H1 (cell line): Measurements from ENCODE around the gene LIG1. TPM values are rescaled to one million over a fixed set of nuclear protein-coding genes. Genes with fewer than 3 reads are reported as not detected.

Source experiments
- CTCF ChIA-PET: fragments of 300-600 bp; sonication (Branson Sonifier 250); formaldehyde crosslinking; loops from one replicate; lab custom pipeline; 2021; ENCODE audit not compliant: partially characterized antibody; lab: Charles Lee
- POLR2A ChIA-PET: fragments of 300-600 bp; sonication (Branson Sonifier 250); formaldehyde crosslinking; loops from one replicate; lab custom pipeline; 2021; ENCODE audit warnings: inconsistent platforms; ENCODE audit not compliant: partially characterized antibody; lab: Charles Lee
- DNase-seq, 2 experiments: peaks; one replicate each; pipeline versions ENCODE4 v3.0.0 to v3.0.0-alpha.2; 2010 to 2022; ENCODE audit warnings: low spot score in 2 of 2, low read depth in 1 of 2, mixed read lengths in 1 of 2
- FAIRE-seq: peaks from 2 replicates; lab custom pipeline; 2011; peaks lifted over from hg19 to GRCh38; lab: Jason Lieb, UNC
- H2AFZ ChIP-seq: 2 replicates; pipeline ENCODE4 v1.8.1; 2012; ENCODE audit warnings: low read length, inconsistent platforms
- H2AK5ac ChIP-seq: 2 replicates; pipeline ENCODE4 v1.6.1; 2013; ENCODE audit warnings: low read depth, low read length
- H2BK120ac ChIP-seq: replicated peaks from 2 replicates; pipeline ENCODE3; 2013; ENCODE audit warnings: low read depth, low read length, inconsistent platforms
- H2BK12ac ChIP-seq: 2 replicates; pipeline ENCODE4 v1.6.1; 2013; ENCODE audit warnings: low read depth, low read length
- H2BK15ac ChIP-seq: 2 replicates; pipeline ENCODE4 v1.6.1; 2013; ENCODE audit warnings: low read length
- H2BK20ac ChIP-seq: 2 replicates; pipeline ENCODE4 v1.6.1; 2013; ENCODE audit warnings: low read length
- H2BK5ac ChIP-seq: 2 replicates; pipeline ENCODE4 v1.6.1; 2013; ENCODE audit warnings: low read depth, low read length
- H3K14ac ChIP-seq: 2 replicates; pipeline ENCODE4 v1.6.1; 2013; ENCODE audit warnings: inconsistent platforms; ENCODE audit not compliant: insufficient read length
- H3K18ac ChIP-seq: 2 replicates; pipeline ENCODE4 v1.6.1; 2013; ENCODE audit warnings: low read length; ENCODE audit errors: extremely low read depth
- H3K23ac ChIP-seq: 2 replicates; pipeline ENCODE4 v1.6.1; 2013; ENCODE audit warnings: inconsistent platforms; ENCODE audit not compliant: insufficient read length
- H3K23me2 ChIP-seq: 2 replicates; pipeline ENCODE4 v1.6.1; 2013; ENCODE audit warnings: low read depth, low read length
- H3K27ac ChIP-seq: 2 replicates; pipeline ENCODE4 v1.6.1; 2011; ENCODE audit warnings: low read depth, low read length, inconsistent platforms
- H3K27me3 ChIP-seq, 4 experiments: replicated peaks in 1 of 4; 1 replicate in 1 of 4; 2 replicates in 3 of 4; pipeline versions ENCODE4 v1.6.1 to v1.8.1; 2011 to 2013; ENCODE audit warnings: low read length in 3 of 4, mild to moderate bottlenecking in 3 of 4, inconsistent platforms in 2 of 4, mixed read lengths in 2 of 4, moderate library complexity in 1 of 4; ENCODE audit not compliant: control insufficient read depth in 3 of 4, insufficient read depth in 3 of 4; ENCODE audit errors: extremely low read depth in 1 of 4
- H3K36me3 ChIP-seq, 4 experiments: 2 replicates each; pipeline versions ENCODE4 v1.6.1 to v1.8.1; 2011 to 2013; ENCODE audit warnings: mild to moderate bottlenecking in 4 of 4, low read length in 3 of 4, moderate library complexity in 2 of 4, control low read depth in 1 of 4, inconsistent platforms in 1 of 4; ENCODE audit not compliant: insufficient read depth in 4 of 4, control insufficient read depth in 2 of 4
- H3K4ac ChIP-seq: replicated peaks from 2 replicates; pipeline ENCODE3; 2013; ENCODE audit warnings: low read length, low read depth, mixed read lengths, inconsistent platforms; ENCODE audit not compliant: insufficient read length
- H3K4me1 ChIP-seq, 4 experiments: replicated peaks in 1 of 4; 1 replicate in 1 of 4; 2 replicates in 3 of 4; pipeline versions ENCODE4 v1.6.1 to v1.8.1; 2011 to 2013; ENCODE audit warnings: low read length in 3 of 4, inconsistent platforms in 2 of 4, mixed read lengths in 1 of 4; ENCODE audit not compliant: insufficient read depth in 4 of 4, control insufficient read depth in 3 of 4
- H3K4me2 ChIP-seq, 2 experiments: 2 replicates each; pipeline versions ENCODE4 v1.6.1 to v1.8.1; 2011 to 2013; ENCODE audit warnings: low read depth in 2 of 2, low read length in 2 of 2, control low read depth in 1 of 2, inconsistent platforms in 1 of 2, mild to moderate bottlenecking in 1 of 2; ENCODE audit not compliant: insufficient read depth in 1 of 2
- H3K4me3 ChIP-seq, 4 experiments: fragments of 200-600, 300-600 bp in 1 of 4; sonication (generic), shearing (Covaris generic), sonication (Bioruptor Twin) in 1 of 4; 2 replicates each; pipeline versions ENCODE4 v1.5.1 to v1.8.1; 2011 to 2016; ENCODE audit warnings: low read length in 4 of 4, low read depth in 3 of 4, control low read depth in 2 of 4, inconsistent platforms in 2 of 4, mild to moderate bottlenecking in 2 of 4, mixed read lengths in 1 of 4, moderate library complexity in 1 of 4; ENCODE audit not compliant: insufficient read depth in 2 of 4; ENCODE audit errors: extremely low read depth in 1 of 4
- H3K56ac ChIP-seq: replicated peaks from 2 replicates; pipeline ENCODE3; 2013; ENCODE audit warnings: low read depth, mild to moderate bottlenecking, mixed read lengths, low read length, inconsistent platforms; ENCODE audit not compliant: insufficient read length
- H3K79me1 ChIP-seq: 2 replicates; pipeline ENCODE4 v1.6.1; 2013; ENCODE audit warnings: low read depth, low read length, control low read depth
- H3K79me2 ChIP-seq, 2 experiments: 2 replicates each; pipeline versions ENCODE4 v1.6.1 to v1.8.1; 2012 to 2013; ENCODE audit warnings: low read length in 2 of 2, mild to moderate bottlenecking in 2 of 2, inconsistent platforms in 1 of 2; ENCODE audit not compliant: insufficient read depth in 2 of 2, control insufficient read depth in 1 of 2
- H3K9ac ChIP-seq, 4 experiments: replicated peaks in 1 of 4; 1 replicate in 1 of 4; 2 replicates in 3 of 4; pipeline versions ENCODE4 v1.6.1 to v1.8.1; 2011 to 2013; ENCODE audit warnings: low read depth in 3 of 4, low read length in 3 of 4, control low read depth in 2 of 4, mild to moderate bottlenecking in 2 of 4, moderate library complexity in 2 of 4, inconsistent platforms in 1 of 4; ENCODE audit errors: extremely low read depth in 1 of 4
- H3K9me3 ChIP-seq, 2 experiments: 2 replicates each; pipeline versions ENCODE4 v1.6.1 to v1.8.1; 2012 to 2013; ENCODE audit warnings: mild to moderate bottlenecking in 2 of 2, moderate library complexity in 2 of 2, control low read depth in 1 of 2, inconsistent platforms in 1 of 2, low read depth in 1 of 2, low read length in 1 of 2, mixed read lengths in 1 of 2; ENCODE audit not compliant: insufficient read depth in 2 of 2
- H4K20me1 ChIP-seq, 2 experiments: replicated peaks in 1 of 2; 2 replicates each; pipeline versions ENCODE3 to v1.8.1; 2011 to 2013; ENCODE audit warnings: inconsistent platforms in 2 of 2, low read length in 2 of 2, mild to moderate bottlenecking in 1 of 2; ENCODE audit not compliant: insufficient read depth in 2 of 2, control insufficient read depth in 1 of 2
- H4K5ac ChIP-seq: 2 replicates; pipeline ENCODE4 v1.6.1; 2013; ENCODE audit warnings: low read length, low read depth, mixed read lengths, inconsistent platforms; ENCODE audit not compliant: insufficient read length
- H4K8ac ChIP-seq: 2 replicates; pipeline ENCODE4 v1.8.0; 2013; ENCODE audit warnings: mild to moderate bottlenecking, moderate library complexity, low read length, inconsistent platforms; ENCODE audit not compliant: insufficient read depth; ENCODE audit errors: extremely low read depth
- H4K91ac ChIP-seq: replicated peaks from 2 replicates; pipeline ENCODE3; 2013; ENCODE audit warnings: low read length, mixed read lengths, inconsistent platforms; ENCODE audit not compliant: insufficient read length
- BACH1 ChIP-seq: IDR thresholded peaks from 2 replicates; pipeline ENCODE4 v1.6.1; 2012; ENCODE audit warnings: low read length, improper control_type of control experiment
- SIRT6 ChIP-seq: IDR thresholded peaks from one replicate; pipeline ENCODE4 v1.7.1; 2012; ENCODE audit warnings: low read length, inconsistent platforms
- WGBS, 2 experiments: shearing (Covaris generic) in 1 of 2; methylation state at CpG; one replicate each; pipeline versions ENCODE4 v1.1.6 to v1.1.7; 2013 to 2015; ENCODE audit warnings: low lambda C conversion rate in 2 of 2, mixed read lengths in 2 of 2, inconsistent platforms in 1 of 2, low coverage in 1 of 2, missing lambda C conversion rate in 1 of 2; ENCODE audit not compliant: insufficient replicate concordance in 2 of 2, insufficient coverage in 1 of 2, insufficient read length in 1 of 2; ENCODE audit errors: extremely low coverage in 1 of 2, missing lambda C conversion rate in 1 of 2; 5-methylcytosine and 5-hydroxymethylcytosine counted together
- polyA plus RNA-seq, 7 experiments: library from polyadenylated mRNA; depleted of rRNA in 3 of 7; stranded (reverse) in 5 of 7; unstranded in 2 of 7; fragments of >200 nt in 5 of 7; fragments of 200-250 nt in 2 of 7; gene quantifications; 1 replicate in 5 of 7; 2 replicates in 1 of 7; 4 replicates in 1 of 7; pipeline versions ENCODE4 v1.2.1 to v1.2.3, GENCODE V29; 2011 to 2013; ENCODE audit warnings: missing spikeins in 2 of 7, mixed read lengths in 2 of 7
- total RNA-seq: library from RNA; stranded (reverse); fragmentation: NEBNext Ultra II Directional; extraction: Animal tissue kit (Norgen Biotek cat#: 25700); gene quantifications from 2 replicates; pipeline ENCODE4 v1.2.1, GENCODE V29; 2021

The LIG1 gene
- total and polyA plus RNA-seq, 2 of the 8 experiments (the other 6 are each of a cell fraction or from before 2014, with no cell fraction given): 67.6 to 113 TPM

- WGBS, 2 experiments: 90% methylated on average over 6 of the region's 6 CpGs; no CpG with 5 or more reads in 1 of the 2 experiments
- H2AFZ ChIP-seq: no peak overlapping the region
- H3K4me1 ChIP-seq: no peaks in the 10 kb centered on the region
- H3K14ac ChIP-seq: no peak overlapping the region
- no peak overlapping the region for H2BK5ac ChIP-seq
- ChIA-PET CTCF (interaction anchor here (0.6 to 5.5 kb wide), 5 partner anchors 10 to 164 kb away, joined by 3 to 27 read pairs (median 5); no protein-coding TSS in a partner anchor), POLR2A (no interaction called here)
- no peak overlapping the region for H2BK12ac ChIP-seq
- no peak overlapping the region for H4K5ac ChIP-seq
- no peak overlapping the region for H3K4me3 ChIP-seq
- H3K23ac ChIP-seq: no peak overlapping the region
- H2BK20ac ChIP-seq: no peak overlapping the region
- H2BK120ac ChIP-seq: no peak overlapping the region
- peaks cover 19 to 61% (median 37%) of the 10 kb centered on the region in 4 experiments for H3K36me3 ChIP-seq
- H2AK5ac ChIP-seq: no peak overlapping the region
- H3K27ac ChIP-seq: no peak overlapping the region
- H3K4ac ChIP-seq: no peak overlapping the region
- no peaks in the 10 kb centered on the region for H3K23me2 ChIP-seq
- H3K9me3 ChIP-seq: no peaks in the 10 kb centered on the region
- no peak overlapping the region for H4K8ac ChIP-seq
- H3K79me1 ChIP-seq: no peaks in the 10 kb centered on the region
- H4K91ac ChIP-seq: no peak overlapping the region
- H4K20me1 ChIP-seq: peaks cover 0 to 1% of the 10 kb centered on the region in 2 experiments
- no peak overlapping the region for H3K56ac ChIP-seq
- no peak overlapping the region for H2BK15ac ChIP-seq
- TF ChIP-seq BACH1 (no peak), SIRT6 (no peak)
- no peak for FAIRE-seq
- H3K4me2 ChIP-seq: no peak overlapping the region
- no peak overlapping the region for H3K9ac ChIP-seq
- no peak for DNase-seq
- H3K18ac ChIP-seq: no peak overlapping the region
- H3K79me2 ChIP-seq: no peaks in the 10 kb centered on the region
- no peaks in the 10 kb centered on the region for H3K27me3 ChIP-seq
These were observed 42.6 kb downstream of the LIG1 start for GRCh38 chr19:48127561-48127960.
